Activated CD8-positive, alpha-beta T cell treated with anti-CD3 and anti-CD28 coated beads for 36 hours (primary cell): Measurements from ENCODE around the gene PGPEP1. TPM values are rescaled to one million over a fixed set of nuclear protein-coding genes. Genes with fewer than 3 reads are reported as not detected.

Source experiments
- ATAC-seq: fragments of 200-7000 bp; cut with Tn5 transposase; one replicate; pipeline ENCODE4 v1.10.0; 2021; ENCODE audit warnings: mild to moderate bottlenecking, moderate library complexity
- CTCF ChIA-PET: fragments of 350-600 bp; sonication (Branson Sonifier 250); formaldehyde crosslinking; loops from one replicate; lab custom pipeline; 2021; ENCODE audit warnings: antibody characterized with exemption; lab: Charles Lee
- POLR2A ChIA-PET: fragments of 350-600 bp; sonication (Branson Sonifier 250); formaldehyde crosslinking; loops from one replicate; lab custom pipeline; 2021; ENCODE audit warnings: antibody characterized with exemption; lab: Charles Lee
- DNase-seq: peaks from one replicate; pipeline ENCODE4 v3.0.0-alpha.2; 2020
- H3K27ac Mint-ChIP-seq: one replicate; pipeline ENCODE4 v1.8.0; 2021; ENCODE audit warnings: mild to moderate bottlenecking, mixed read lengths
- H3K27me3 Mint-ChIP-seq: one replicate; pipeline ENCODE4 v1.8.0; 2021; ENCODE audit warnings: mixed read lengths
- H3K36me3 Mint-ChIP-seq: one replicate; pipeline ENCODE4 v1.8.0; 2021; ENCODE audit warnings: low read depth, mixed read lengths
- H3K4me1 Mint-ChIP-seq: one replicate; pipeline ENCODE4 v1.8.0; 2021; ENCODE audit warnings: low read depth, mixed read lengths
- H3K4me3 Mint-ChIP-seq: one replicate; pipeline ENCODE4 v1.8.0; 2021; ENCODE audit warnings: mild to moderate bottlenecking, moderate library complexity, mixed read lengths
- H3K9me3 Mint-ChIP-seq: one replicate; pipeline ENCODE4 v1.8.0; 2021; ENCODE audit warnings: mixed read lengths
- CTCF ChIP-seq: fragments of 200-600 bp; IDR thresholded peaks from one replicate; pipeline ENCODE4 v1.8.0; 2022; ENCODE audit warnings: antibody characterized with exemption, mild to moderate bottlenecking
- intact Hi-C: fragments of 100-400 bp; cut with micrococcal nuclease; formaldehyde crosslinking; loops from one replicate; pipeline ENCODE4 v1.10.0; 2022
- microRNA-seq: library from miRNA; unstranded; fragments of <30 nt; microRNA quantifications from one replicate; pipeline ENCODE4 v1.2.0, GENCODE V29; 2022; ENCODE audit warnings: borderline microRNAs expressed, borderline replicate concordance
- total RNA-seq, 2 experiments: library from RNA; stranded (reverse); gene quantifications; one replicate each; pipeline ENCODE4 v1.2.3, GENCODE V29; 2021

The PGPEP1 gene
- total RNA-seq, 2 experiments from 2014 or later: 21.7 to 23.9 TPM

GRCh38 chr19:18419195-18419698 lies 78.8 kb downstream of the PGPEP1 start, which contains the start of gene SSBP4:
Gene SSBP4 (plus strand): TSS chr19:18419398. CDS start chr19:18419649, 251 bp downstream.
- ChIA-PET POLR2A (interaction anchor here (0.6 to 8.7 kb wide), 10 partner anchors 8 to 258 kb away, joined by 3 to 81 read pairs (median 4); partner anchors contain the start of genes ELL, JUND and MPV17L2), CTCF (interaction anchor here (0.9 to 11.2 kb wide), 9 partner anchors 9 to 168 kb away, joined by 3 to 181 read pairs (median 3); partner anchors contain the start of genes GDF15, JUND and LRRC25)
- DNase-seq (peak; percentile 72), ATAC-seq (peak; percentile 38)
- Mint-ChIP-seq H3K4me1 (peaks cover 78% of the 10 kb centered on the region), H3K27me3 (peaks cover 11% of the 10 kb centered on the region), H3K27ac (peak within 1 kb of the TSS; percentile 79), H3K9me3 (no peaks in the 10 kb centered on the region), H3K36me3 (peaks cover 12% of the 10 kb centered on the region), H3K4me3 (peak within 1 kb of the TSS; percentile 86)
- intact Hi-C loops: no loop called here
- TF ChIP-seq CTCF: no peak

Small RNAs within 50 kb of the gene (microRNA-seq; reads per million reads assigned to microRNA genes)
- not detected for gene MIR3189

Other genes with a start within 250 kb of the PGPEP1 start
- gene MAST3, start 242.8 kb upstream of the PGPEP1 start, total RNA-seq: 10 to 100 TPM; 23.1 to 23.3 TPM
- gene PIK3R2, start 187.4 kb upstream of the PGPEP1 start, total RNA-seq: 10 to 100 TPM; 15.0 to 15.8 TPM
- 10 to 100 TPM; 21.9 to 22.9 TPM for gene IFI30, start 166.8 kb upstream of the PGPEP1 start, total RNA-seq
- 1 to 10 TPM; 8.5 to 9.6 TPM for gene MPV17L2, start 147.4 kb upstream of the PGPEP1 start, total RNA-seq
- 10 to 100 TPM in 1 of 2 experiments, 1 to 10 TPM in 1; 8.9 to 11.3 TPM for gene RAB3A, start 136.6 kb upstream of the PGPEP1 start, total RNA-seq
- gene PDE4C, start 114.2 kb upstream of the PGPEP1 start, total RNA-seq: under 1 TPM in 1 of 2 experiments, not detected in 1; 0.38 TPM
- gene IQCN, start 66.1 kb upstream of the PGPEP1 start, total RNA-seq: under 1 TPM; 0.59 to 0.69 TPM
- gene JUND, start 59.0 kb upstream of the PGPEP1 start, total RNA-seq: 100 to 1,000 TPM; 527 to 530 TPM
- 100 to 1,000 TPM; 426 to 433 TPM for gene LSM4, start 17.5 kb upstream of the PGPEP1 start, total RNA-seq
- gene GDF15, start 45.6 kb downstream of the PGPEP1 start, total RNA-seq: not detected
- gene LRRC25, start 57.0 kb downstream of the PGPEP1 start, total RNA-seq: not detected
- gene SSBP4, start 78.8 kb downstream of the PGPEP1 start, total RNA-seq: 100 to 1,000 TPM in 1 of 2 experiments, 10 to 100 TPM in 1; 98.2 to 102 TPM
- 10 to 100 TPM; 48.6 to 54.9 TPM for gene ISYNA1, start 97.5 kb downstream of the PGPEP1 start, total RNA-seq
- gene ELL, start 181.5 kb downstream of the PGPEP1 start, total RNA-seq: 10 to 100 TPM; 20.1 to 21.9 TPM
- 100 to 1,000 TPM; 216 to 220 TPM for gene FKBP8, start 203.0 kb downstream of the PGPEP1 start, total RNA-seq
- gene KXD1, start 217.3 kb downstream of the PGPEP1 start, total RNA-seq: 100 to 1,000 TPM; 137 to 142 TPM
- gene UBA52, start 231.3 kb downstream of the PGPEP1 start, total RNA-seq: 1,000 to 10,000 TPM; 1,795 to 1,837 TPM
- gene REX1BD, start 248.2 kb downstream of the PGPEP1 start, total RNA-seq: 10 to 100 TPM; 61.2 to 65.1 TPM